ENCODE measurements around the gene FOS.

FOS gene

GRCh38 chr14:75290851-75291250 is 12.2 kb downstream of the FOS start:
- no peaks in the 10 kb centered on the region for H3K9me3 ChIP-seq
- no peaks in the 10 kb centered on the region for H3K27me3 ChIP-seq
- H3K4me1 ChIP-seq (ENCODE audit: control insufficient read depth in 1 of 2, insufficient read depth in 1 of 2, low read depth in 1 of 2, low read length in 1 of 2): peaks cover 48 to 55% of the 10 kb centered on the region in 2 experiments
- H3K4me3 ChIP-seq (ENCODE audit: low read depth in 1 of 2, low read length in 1 of 2): no peak overlapping the region
- no peak overlapping the region for H3K27ac ChIP-seq
- no peaks in the 10 kb centered on the region for H3K36me3 ChIP-seq
- TF ChIP-seq CTCF (IDR thresholded peaks at IDR 0.05): no peak

GRCh38 chr14:75291331-75291730 is 12.7 kb downstream of the FOS start:
- Histone ChIP-seq H3K36me3 (no peaks in the 10 kb centered on the region), H3K4me1 (ENCODE audit: control insufficient read depth in 1 of 2, insufficient read depth in 1 of 2, low read depth in 1 of 2, low read length in 1 of 2) (peaks cover 48 to 55% of the 10 kb centered on the region in 2 experiments), H3K27me3 (no peaks in the 10 kb centered on the region), H3K4me3 (ENCODE audit: low read depth in 1 of 2, low read length in 1 of 2) (no peak overlapping the region), H3K27ac (no peak overlapping the region), H3K9me3 (no peaks in the 10 kb centered on the region)
- no peak for TF ChIP-seq CTCF (IDR thresholded peaks at IDR 0.05)

GRCh38 chr14:75292101-75292563 is 13.5 kb downstream of the FOS start:
- no peak overlapping the region for H3K4me3 ChIP-seq (ENCODE audit: low read depth in 1 of 2, low read length in 1 of 2)
- H3K27me3 ChIP-seq: no peaks in the 10 kb centered on the region
- peak overlapping the region; percentile 10 for H3K27ac ChIP-seq
- H3K4me1 ChIP-seq (ENCODE audit: control insufficient read depth in 1 of 2, insufficient read depth in 1 of 2, low read depth in 1 of 2, low read length in 1 of 2): peaks cover 48 to 54% of the 10 kb centered on the region in 2 experiments
- no peaks in the 10 kb centered on the region for H3K9me3 ChIP-seq
- no peak for TF ChIP-seq CTCF (IDR thresholded peaks at IDR 0.05)
- no peaks in the 10 kb centered on the region for H3K36me3 ChIP-seq

GRCh38 chr14:75292886-75293285 is 14.3 kb downstream of the FOS start:
- no peaks in the 10 kb centered on the region for H3K27me3 ChIP-seq
- H3K36me3 ChIP-seq: no peaks in the 10 kb centered on the region
- no peaks in the 10 kb centered on the region for H3K9me3 ChIP-seq
- H3K4me3 ChIP-seq (ENCODE audit: low read depth in 1 of 2, low read length in 1 of 2): no peak overlapping the region
- peaks cover 48 to 54% of the 10 kb centered on the region in 2 experiments for H3K4me1 ChIP-seq (ENCODE audit: control insufficient read depth in 1 of 2, insufficient read depth in 1 of 2, low read depth in 1 of 2, low read length in 1 of 2)
- TF ChIP-seq CTCF (IDR thresholded peaks at IDR 0.05): no peak
- peak overlapping the region; percentile 98 for H3K27ac ChIP-seq

- H3K27ac ChIP-seq: peak overlapping the region; percentile 98
- H3K4me1 ChIP-seq (ENCODE audit: control insufficient read depth in 1 of 2, insufficient read depth in 1 of 2, low read depth in 1 of 2, low read length in 1 of 2): peaks cover 55 to 56% of the 10 kb centered on the region in 2 experiments
- H3K9me3 ChIP-seq: no peaks in the 10 kb centered on the region
- TF ChIP-seq CTCF (IDR thresholded peaks at IDR 0.05): peak; percentile 33
- H3K4me3 ChIP-seq (ENCODE audit: low read depth in 1 of 2, low read length in 1 of 2): peak overlapping the region; percentile 94 to 99
- H3K36me3 ChIP-seq: no peaks in the 10 kb centered on the region
- H3K27me3 ChIP-seq: no peaks in the 10 kb centered on the region
Observed at GRCh38 chr14:75293920-75294648, 15.5 kb downstream of the FOS start.

Data from neutrophil (primary cell).